Activated naive CD4-positive, alpha-beta T cell treated with anti-CD3 and anti-CD28 coated beads, Interleukin-2, amount 50 U/mL, for 24 hours (primary cell): ENCODE measurements around the gene DPH5.
"Not testable (repeated sequence)": the region's sequence is repeated elsewhere in the genome, so short reads cannot be mapped to it uniquely, and the experiment has no call there.

Source experiments
- H3K27ac Mint-ChIP-seq: one replicate; pipeline ENCODE4 v1.8.0; 2021; ENCODE audit warnings: mild to moderate bottlenecking, mixed read lengths
- H3K27me3 Mint-ChIP-seq: one replicate; pipeline ENCODE4 v1.8.0; 2021; ENCODE audit warnings: mixed read lengths
- H3K36me3 Mint-ChIP-seq: one replicate; pipeline ENCODE4 v1.8.0; 2021; ENCODE audit warnings: mixed read lengths
- H3K4me1 Mint-ChIP-seq: one replicate; pipeline ENCODE4 v1.8.0; 2021; ENCODE audit warnings: mixed read lengths
- H3K4me3 Mint-ChIP-seq: one replicate; pipeline ENCODE4 v1.8.0; 2021; ENCODE audit warnings: mild to moderate bottlenecking, mixed read lengths
- H3K9me3 Mint-ChIP-seq: one replicate; pipeline ENCODE4 v1.8.0; 2021; ENCODE audit warnings: mixed read lengths

The DPH5 gene

DNA sequence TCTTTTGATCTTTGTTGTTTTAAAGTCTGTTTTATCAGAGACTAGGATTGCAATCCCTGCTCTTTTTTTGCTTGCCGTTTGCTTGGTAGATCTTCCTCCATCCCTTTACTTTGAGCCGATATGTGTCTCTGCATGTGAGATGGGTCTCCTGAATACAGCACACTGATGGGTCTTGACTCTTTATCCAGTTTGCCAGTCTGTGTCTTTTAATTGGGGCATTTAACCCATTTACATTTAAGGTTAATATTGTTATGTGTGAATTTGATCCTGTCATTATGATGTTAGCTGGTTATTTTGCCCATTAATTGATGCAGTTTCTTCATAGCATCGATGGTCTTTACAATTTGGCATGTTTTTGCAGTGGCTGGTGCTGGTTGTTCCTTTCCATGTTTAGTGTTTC is 77.8 kb downstream of the DPH5 start:
- Mint-ChIP-seq H3K36me3 (peaks cover 73% of the 10 kb centered on the region), H3K9me3 (peaks cover 30% of the 10 kb centered on the region), H3K4me3 (peak overlapping the region; percentile 6), H3K4me1 (peaks cover 90% of the 10 kb centered on the region)
- H3K27me3 Mint-ChIP-seq, H3K27ac Mint-ChIP-seq: not testable (repeated sequence)

GRCh38 chr1:100946064-100946463 is 79.5 kb downstream of the DPH5 start:
- Mint-ChIP-seq H3K4me1 (peaks cover 92% of the 10 kb centered on the region), H3K9me3 (peaks cover 34% of the 10 kb centered on the region)

DNA sequence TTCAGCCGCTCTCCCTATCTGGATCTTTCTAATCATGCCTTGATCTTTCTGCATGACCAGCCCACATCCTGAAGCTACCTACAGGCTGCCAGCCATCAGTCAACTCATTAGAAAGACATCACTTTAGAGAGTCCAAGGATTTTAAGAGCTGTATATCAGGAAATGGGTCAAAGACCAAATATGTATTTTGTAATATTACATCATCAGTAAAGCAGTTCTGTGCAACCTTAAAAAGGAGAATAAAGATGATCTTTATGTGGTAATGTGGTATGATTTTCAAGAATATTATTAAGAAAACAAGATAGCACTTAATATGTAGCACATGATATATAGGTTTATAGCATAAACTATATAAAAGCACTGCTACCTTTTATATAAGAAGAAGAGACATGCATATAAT is 82.1 kb downstream of the DPH5 start:
- Mint-ChIP-seq H3K4me1 (peaks cover 83% of the 10 kb centered on the region), H3K9me3 (peaks cover 26% of the 10 kb centered on the region), H3K27ac (peak overlapping the region; percentile 80), H3K4me3 (peak overlapping the region; percentile 85), H3K27me3 (no peaks in the 10 kb centered on the region), H3K36me3 (peaks cover 70% of the 10 kb centered on the region)

More at GRCh38 chr1:100946064-100946463, 79.5 kb downstream of the DPH5 start:
- peaks cover 69% of the 10 kb centered on the region for H3K36me3 Mint-ChIP-seq
- H3K27me3 Mint-ChIP-seq, H3K27ac Mint-ChIP-seq, H3K4me3 Mint-ChIP-seq: not testable (repeated sequence)

DNA sequence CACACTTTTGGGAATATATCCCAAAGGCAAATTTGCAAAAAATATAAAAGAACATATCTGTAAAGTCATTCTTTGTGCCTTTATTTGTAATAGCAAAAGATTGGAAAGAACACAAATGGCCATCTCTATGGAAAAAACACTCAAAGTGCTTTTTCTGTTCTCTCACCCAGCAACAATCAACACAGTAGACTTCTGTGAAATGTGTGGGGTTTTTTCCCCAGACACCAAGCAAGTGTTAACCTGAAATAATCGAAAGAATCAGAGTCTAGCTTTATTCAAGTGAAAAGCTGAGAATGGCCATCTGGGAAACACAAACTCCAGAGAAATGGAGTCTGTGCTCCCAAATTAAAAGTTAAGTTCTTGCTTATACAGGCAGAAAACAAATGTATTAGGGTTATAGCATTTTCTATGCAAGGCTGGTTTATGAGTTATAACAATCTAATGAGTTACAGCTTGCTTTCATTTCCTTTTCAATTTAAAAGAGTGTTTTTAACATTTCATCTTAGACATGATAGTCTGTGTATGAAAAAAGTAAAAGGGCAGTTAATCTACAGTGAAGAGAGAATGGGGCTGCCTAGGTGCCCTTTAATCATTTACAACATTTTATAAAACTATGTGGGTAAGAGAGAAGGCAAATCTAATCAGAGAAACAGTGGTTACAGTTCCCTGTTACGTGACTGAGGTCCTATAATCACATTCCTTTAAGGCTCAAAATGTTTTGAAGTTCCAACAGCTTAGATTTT is 83.1 kb downstream of the DPH5 start:
- Mint-ChIP-seq H3K27ac (peak overlapping the region; percentile 80), H3K36me3 (peaks cover 72% of the 10 kb centered on the region), H3K4me3 (peak overlapping the region; percentile 85), H3K9me3 (peaks cover 22% of the 10 kb centered on the region), H3K4me1 (peaks cover 81% of the 10 kb centered on the region), H3K27me3 (no peaks in the 10 kb centered on the region)

DNA sequence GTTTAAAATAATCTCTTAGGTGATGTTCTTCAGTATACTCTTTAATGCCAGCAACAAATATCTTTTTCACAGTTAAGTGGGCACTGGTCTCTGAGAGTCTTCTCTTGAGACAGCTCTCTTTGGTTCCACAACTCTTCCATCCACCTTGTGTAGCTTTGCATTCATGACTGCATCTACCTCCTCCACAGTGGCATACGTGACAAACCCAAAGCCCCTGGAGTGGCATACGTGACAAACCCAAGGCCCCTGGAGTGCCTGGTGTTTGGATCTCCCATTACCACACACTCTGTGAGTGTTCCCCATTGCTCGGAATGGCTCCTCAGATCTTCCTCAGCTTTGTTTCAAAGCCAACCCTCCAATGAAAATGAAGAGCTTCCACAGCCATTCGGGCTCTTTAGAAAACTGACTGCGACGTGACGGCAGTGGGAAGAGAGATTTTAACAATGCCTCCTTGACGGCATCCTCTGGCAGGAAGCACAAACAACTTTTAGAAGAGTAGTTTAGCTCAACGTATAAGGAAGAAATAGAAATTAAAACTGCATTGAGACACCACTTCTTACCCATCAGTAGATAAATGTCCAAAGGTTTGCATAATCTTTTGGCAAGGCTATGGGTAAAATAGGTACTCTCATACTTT is 83.9 kb downstream of the DPH5 start:
- peak overlapping the region; percentile 80 for H3K27ac Mint-ChIP-seq
- H3K4me3 Mint-ChIP-seq: peak overlapping the region; percentile 85
- peaks cover 67% of the 10 kb centered on the region for H3K36me3 Mint-ChIP-seq
- no peaks in the 10 kb centered on the region for H3K27me3 Mint-ChIP-seq
- H3K4me1 Mint-ChIP-seq: peaks cover 78% of the 10 kb centered on the region
- peaks cover 14% of the 10 kb centered on the region for H3K9me3 Mint-ChIP-seq

- H3K9me3 Mint-ChIP-seq: peaks cover 16% of the 10 kb centered on the region
- H3K27me3 Mint-ChIP-seq: no peaks in the 10 kb centered on the region
- H3K27ac Mint-ChIP-seq: peak overlapping the region; percentile 80
- peaks cover 66% of the 10 kb centered on the region for H3K36me3 Mint-ChIP-seq
- H3K4me3 Mint-ChIP-seq: peak overlapping the region; percentile 85
- peaks cover 78% of the 10 kb centered on the region for H3K4me1 Mint-ChIP-seq
Measured at GRCh38 chr1:100941098-100941527, 84.5 kb downstream of the DPH5 start.
